Skeletal muscle tissue (tissue), 4 donors: ENCODE data around the gene CLEC3B. TPM values are rescaled to one million over a fixed set of nuclear protein-coding genes. Genes with fewer than 3 reads are reported as not detected.

Source experiments
- H3K27ac ChIP-seq: one replicate; pipeline ENCODE4 v1.7.0; 2013; ENCODE audit warnings: mild to moderate bottlenecking, low read depth, low read length, inconsistent platforms
- H3K27me3 ChIP-seq, 3 donors: one replicate each; pipeline ENCODE4 v1.7.0; 2013; ENCODE audit warnings: low read length in 3 of 3; ENCODE audit not compliant: control insufficient read depth in 3 of 3, insufficient read depth in 3 of 3
- H3K36me3 ChIP-seq, 3 donors: one replicate each; pipeline ENCODE4 v1.7.0; 2013; ENCODE audit warnings: low read length in 3 of 3; ENCODE audit not compliant: control insufficient read depth in 3 of 3, insufficient read depth in 3 of 3
- H3K4me1 ChIP-seq, 3 donors: one replicate each; pipeline ENCODE4 v1.7.0; 2013; ENCODE audit warnings: low read length in 3 of 3, mild to moderate bottlenecking in 3 of 3; ENCODE audit not compliant: control insufficient read depth in 3 of 3, insufficient read depth in 3 of 3
- H3K4me3 ChIP-seq, 3 donors: one replicate each; pipeline ENCODE4 v1.7.0; 2013; ENCODE audit warnings: low read length in 3 of 3
- H3K9ac ChIP-seq, 3 donors: one replicate each; pipeline ENCODE4 v1.7.0; 2013; ENCODE audit warnings: low read length in 3 of 3, mild to moderate bottlenecking in 3 of 3, moderate library complexity in 2 of 3, low read depth in 1 of 3
- H3K9me3 ChIP-seq, 3 donors: one replicate each; pipeline ENCODE4 v1.7.0; 2013; ENCODE audit warnings: low read length in 3 of 3; ENCODE audit not compliant: control insufficient read depth in 3 of 3
- total RNA-seq: library from RNA; depleted of rRNA; stranded (reverse); fragments of >200 nt; gene quantifications from one replicate; pipeline ENCODE4 v1.2.3, GENCODE V29; 2014
- donor health status: Osteomylitis.

Gene CLEC3B
- total RNA-seq, 1 donor from 2014 or later: 129 TPM

- no peaks in the 10 kb centered on the region for H3K27me3 ChIP-seq
- H3K36me3 ChIP-seq: peaks cover 13 to 28% (median 24%) of the 10 kb centered on the region in 3 donors
- no peaks in the 10 kb centered on the region for H3K9me3 ChIP-seq
- H3K9ac ChIP-seq: peak overlapping the region in 1 of 3 donors; percentile 34
- peaks cover 15 to 40% (median 25%) of the 10 kb centered on the region in 3 donors for H3K4me1 ChIP-seq
- no peak overlapping the region for H3K4me3 ChIP-seq
- H3K27ac ChIP-seq: peak overlapping the region; percentile 57
These were observed 36.3 kb upstream of the CLEC3B start for GRCh38 chr3:44989636-44990373.

DNA sequence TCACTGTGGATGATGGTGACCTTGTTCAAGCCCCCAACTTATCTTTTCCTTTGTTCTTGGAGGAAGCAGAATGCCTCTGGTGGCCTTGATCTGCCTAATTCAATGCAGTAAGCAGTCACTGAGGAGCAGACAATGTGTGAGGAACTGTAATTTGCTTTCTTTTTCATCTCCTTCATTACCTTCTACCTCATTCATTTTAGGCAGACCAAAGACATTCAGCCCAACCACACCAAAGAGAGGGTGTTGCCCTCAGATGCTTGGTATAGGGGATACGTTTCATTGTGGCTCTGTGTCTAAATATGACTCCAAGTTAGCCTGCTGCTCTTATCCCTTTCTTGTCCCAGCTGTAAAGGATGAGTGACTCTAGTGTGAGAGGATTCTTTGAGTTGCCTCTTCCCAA is 34.8 kb upstream of the CLEC3B start:
- H3K27me3 ChIP-seq: no peaks in the 10 kb centered on the region
- peaks cover 13 to 28% (median 22%) of the 10 kb centered on the region in 3 donors for H3K36me3 ChIP-seq
- H3K9me3 ChIP-seq: no peaks in the 10 kb centered on the region
- H3K9ac ChIP-seq: no peak overlapping the region
- H3K4me3 ChIP-seq: no peak overlapping the region
- H3K27ac ChIP-seq: no peak overlapping the region
- peaks cover 18 to 51% (median 33%) of the 10 kb centered on the region in 3 donors for H3K4me1 ChIP-seq

DNA sequence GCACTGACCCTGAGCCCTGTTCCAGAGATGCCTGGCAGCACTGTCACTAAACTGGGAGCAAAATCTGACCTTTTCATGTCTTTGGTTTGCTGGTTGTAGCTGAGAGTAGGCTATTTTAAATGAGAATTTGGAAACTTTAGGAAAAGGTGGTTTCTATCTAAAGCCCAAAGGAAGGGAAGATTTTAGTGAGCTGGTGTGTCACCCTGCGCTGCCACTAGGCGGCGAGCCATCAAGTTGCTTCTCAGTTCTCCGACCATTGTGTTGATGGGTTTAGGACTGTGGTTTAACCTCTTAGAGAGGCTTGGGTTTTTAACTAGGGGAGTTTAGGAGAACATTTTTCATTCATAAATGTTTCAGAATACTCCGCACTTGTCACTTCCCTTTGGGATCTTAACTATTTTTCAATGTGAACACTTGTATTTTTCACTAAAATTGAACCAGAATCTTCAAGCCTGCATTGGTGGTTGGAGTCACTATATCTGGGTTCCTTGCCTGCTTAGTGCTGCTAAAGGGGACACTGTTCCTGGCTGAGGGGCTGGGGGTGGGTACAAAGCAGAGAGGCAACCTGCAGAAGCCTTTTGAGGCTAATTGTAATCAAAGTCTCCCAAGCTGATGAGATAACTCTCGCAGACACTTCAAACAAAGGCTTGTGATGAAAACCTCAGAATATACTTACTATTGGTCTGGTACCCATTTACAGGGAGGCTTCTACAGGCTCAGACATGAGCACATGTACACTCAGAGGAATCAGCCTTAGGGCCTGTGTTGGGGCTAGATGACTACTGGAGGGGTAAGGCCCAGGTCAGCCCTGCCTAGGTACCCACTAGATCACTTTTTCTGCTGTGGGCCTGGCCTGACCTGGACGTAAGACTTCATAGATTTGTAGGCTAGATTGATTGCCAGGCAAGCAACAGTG is 33.3 kb upstream of the CLEC3B start:
- Histone ChIP-seq H3K27ac (peak overlapping the region; percentile 25), H3K36me3 (peaks cover 22 to 32% (median 30%) of the 10 kb centered on the region in 3 donors), H3K27me3 (no peaks in the 10 kb centered on the region), H3K9me3 (no peaks in the 10 kb centered on the region), H3K4me3 (no peak overlapping the region), H3K9ac (no peak overlapping the region), H3K4me1 (peaks cover 24 to 50% (median 39%) of the 10 kb centered on the region in 3 donors)

DNA sequence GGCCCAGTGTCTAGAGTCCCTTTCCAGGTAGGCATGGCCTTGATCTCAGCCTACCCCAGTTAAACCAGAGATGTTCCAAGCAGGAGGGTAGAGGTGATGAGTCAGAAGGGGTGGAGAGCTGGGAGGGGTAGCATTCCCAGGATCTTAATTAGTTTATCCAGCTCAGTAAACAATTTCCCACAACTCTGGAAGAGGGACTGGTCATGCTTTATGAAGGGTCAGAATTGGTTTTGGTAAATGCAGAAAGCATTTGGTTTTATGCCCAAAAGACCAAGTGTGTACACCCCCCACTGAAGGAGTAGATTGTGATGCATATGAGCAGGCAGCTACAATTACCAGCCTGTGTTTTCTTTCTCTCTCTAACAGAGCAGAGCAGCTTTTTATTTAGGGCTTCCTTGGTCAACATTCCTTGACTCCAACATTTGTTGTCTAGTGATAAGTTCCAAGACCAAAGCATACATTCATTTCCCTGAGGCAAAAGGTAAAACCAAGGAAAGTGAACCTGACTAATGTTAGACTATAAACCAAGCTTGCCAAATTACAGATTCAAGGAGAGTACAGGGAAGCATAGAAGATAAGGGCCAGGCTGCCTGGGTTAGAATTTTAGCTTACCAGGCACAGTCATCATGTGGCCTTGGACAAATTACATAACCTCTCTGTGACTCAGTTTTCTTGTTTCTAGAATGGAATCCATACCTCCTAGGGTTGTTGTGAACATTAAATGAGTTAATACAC is 32.5 kb upstream of the CLEC3B start:
- Histone ChIP-seq H3K27me3 (no peaks in the 10 kb centered on the region), H3K9me3 (no peaks in the 10 kb centered on the region), H3K27ac (peak overlapping the region; percentile 25), H3K9ac (no peak overlapping the region), H3K4me3 (no peak overlapping the region), H3K36me3 (peaks cover 27 to 36% (median 31%) of the 10 kb centered on the region in 3 donors), H3K4me1 (peaks cover 24 to 50% (median 36%) of the 10 kb centered on the region in 3 donors)

- peaks cover 32 to 39% (median 32%) of the 10 kb centered on the region in 3 donors for H3K36me3 ChIP-seq
- no peaks in the 10 kb centered on the region for H3K9me3 ChIP-seq
- H3K4me3 ChIP-seq: no peak overlapping the region
- no peak overlapping the region for H3K27ac ChIP-seq
- no peak overlapping the region for H3K9ac ChIP-seq
- H3K4me1 ChIP-seq: peaks cover 17 to 35% (median 24%) of the 10 kb centered on the region in 3 donors
- no peaks in the 10 kb centered on the region for H3K27me3 ChIP-seq
These were observed 30.8 kb upstream of the CLEC3B start for GRCh38 chr3:44995142-44995770.

DNA sequence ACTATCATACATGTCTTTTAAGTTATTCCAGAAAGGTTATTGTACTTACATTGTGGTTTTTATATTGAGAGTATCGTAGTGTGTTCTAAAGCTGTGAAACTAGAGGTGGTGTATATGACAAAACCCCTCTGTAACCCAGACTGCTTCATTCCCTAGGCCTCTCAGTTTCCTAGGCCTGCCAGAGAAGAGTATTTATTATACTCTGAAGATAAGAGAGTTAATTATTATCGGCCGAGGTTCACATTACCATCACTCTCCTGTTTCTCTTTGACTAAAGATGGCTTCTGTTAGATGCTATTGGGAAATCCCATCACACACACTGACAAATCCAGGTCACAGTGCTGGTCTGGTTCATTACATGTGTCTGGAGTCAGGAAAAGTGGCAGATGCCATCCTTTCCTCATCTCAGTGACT is 29.5 kb upstream of the CLEC3B start:
- Histone ChIP-seq H3K27ac (peak overlapping the region; percentile 1), H3K4me3 (no peak overlapping the region), H3K9ac (no peak overlapping the region)

DNA sequence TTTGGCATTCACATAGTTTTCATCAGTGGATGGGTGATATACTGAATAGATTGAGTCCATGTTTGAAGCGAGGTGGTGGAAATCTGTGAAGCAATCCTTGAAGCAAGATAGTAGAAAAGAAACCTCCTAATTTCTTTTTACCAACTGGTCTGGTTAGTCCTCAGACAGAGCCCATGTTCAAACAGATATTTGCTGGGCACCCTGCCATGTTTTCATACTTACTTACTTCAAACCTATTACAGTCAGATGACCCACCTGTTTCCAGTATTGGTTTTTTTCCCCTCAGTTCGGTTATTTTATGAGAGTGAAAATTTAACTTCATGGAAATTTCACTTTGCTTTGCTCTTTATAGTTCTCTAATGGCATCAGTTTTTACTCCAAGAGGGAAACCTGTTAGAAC is 26.3 kb upstream of the CLEC3B start:
- H3K27ac ChIP-seq: peak overlapping the region; percentile 6
- no peak overlapping the region for H3K4me3 ChIP-seq
- no peaks in the 10 kb centered on the region for H3K9me3 ChIP-seq
- no peaks in the 10 kb centered on the region for H3K27me3 ChIP-seq
- peaks cover 26 to 40% (median 37%) of the 10 kb centered on the region in 3 donors for H3K36me3 ChIP-seq
- H3K9ac ChIP-seq: no peak overlapping the region
- H3K4me1 ChIP-seq: peaks cover 25 to 35% (median 34%) of the 10 kb centered on the region in 3 donors

More for the DNA sequence above, 29.5 kb upstream of the CLEC3B start:
- no peaks in the 10 kb centered on the region for H3K9me3 ChIP-seq
- H3K27me3 ChIP-seq: no peaks in the 10 kb centered on the region
- H3K4me1 ChIP-seq: peaks cover 17 to 30% (median 26%) of the 10 kb centered on the region in 3 donors
- H3K36me3 ChIP-seq: peaks cover 30 to 35% (median 32%) of the 10 kb centered on the region in 3 donors

GRCh38 chr3:45000823-45001222 is 25.3 kb upstream of the CLEC3B start:
- Histone ChIP-seq H3K4me1 (peaks cover 20 to 27% (median 27%) of the 10 kb centered on the region in 3 donors), H3K36me3 (peaks cover 31 to 50% (median 46%) of the 10 kb centered on the region in 3 donors), H3K4me3 (no peak overlapping the region), H3K9ac (no peak overlapping the region), H3K9me3 (no peaks in the 10 kb centered on the region), H3K27me3 (no peaks in the 10 kb centered on the region), H3K27ac (no peak overlapping the region)

DNA sequence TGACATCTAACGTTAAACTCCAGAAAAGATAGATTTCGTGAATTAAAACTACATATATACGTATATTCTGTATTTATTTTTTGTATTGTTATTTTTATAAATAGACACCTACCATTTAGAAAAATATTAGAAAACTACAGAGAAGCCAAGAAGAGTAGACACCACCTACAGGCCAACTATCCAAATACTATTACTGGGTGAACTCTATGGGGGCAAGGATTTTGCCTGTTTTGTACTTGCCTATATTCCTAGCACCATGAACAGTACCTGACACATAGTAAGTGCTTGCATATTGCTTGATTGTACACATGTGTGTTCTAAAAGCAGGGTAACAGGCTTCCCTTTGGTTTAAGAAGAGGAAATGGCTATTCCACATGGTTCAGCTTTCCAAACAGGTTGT is 24.4 kb upstream of the CLEC3B start:
- no peaks in the 10 kb centered on the region for H3K9me3 ChIP-seq
- peaks cover 18 to 22% (median 22%) of the 10 kb centered on the region in 3 donors for H3K4me1 ChIP-seq
- H3K9ac ChIP-seq: no peak overlapping the region
- H3K27ac ChIP-seq: peak overlapping the region; percentile 64
- peaks cover 30 to 50% (median 46%) of the 10 kb centered on the region in 3 donors for H3K36me3 ChIP-seq
- no peak overlapping the region for H3K4me3 ChIP-seq
- H3K27me3 ChIP-seq: no peaks in the 10 kb centered on the region
